ENCODE measurements around the gene MYO1B.

The MYO1B gene

GRCh38 chr2:191226196-191226595, 19.0 kb upstream of the MYO1B start:
- DNase-seq: peak; percentile 78

GRCh38 chr2:191228333-191228732, 16.9 kb upstream of the MYO1B start:
- DNase-seq: no peak

GRCh38 chr2:191228861-191229260, 16.3 kb upstream of the MYO1B start:
- no peak for DNase-seq

DNA sequence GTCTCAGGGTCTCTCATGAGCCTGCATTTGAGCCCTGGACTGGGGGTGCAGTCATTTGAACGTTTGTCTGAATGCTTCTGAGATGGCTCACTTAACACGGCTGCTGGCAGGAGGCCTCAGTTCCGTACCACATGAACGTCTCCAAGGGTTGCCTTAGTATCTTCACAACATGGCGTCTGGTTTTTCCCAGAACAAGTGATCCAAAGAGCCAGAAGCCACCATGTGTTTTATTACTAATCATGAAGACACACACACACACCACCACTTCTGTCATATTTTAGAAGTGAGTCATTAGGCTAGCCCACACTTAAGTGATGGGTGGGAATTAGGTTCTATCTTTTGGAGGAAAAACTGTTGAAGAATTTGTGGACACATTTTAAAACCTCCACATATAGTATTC, 15.0 kb upstream of the MYO1B start:
- peak; percentile 96 for DNase-seq

DNA sequence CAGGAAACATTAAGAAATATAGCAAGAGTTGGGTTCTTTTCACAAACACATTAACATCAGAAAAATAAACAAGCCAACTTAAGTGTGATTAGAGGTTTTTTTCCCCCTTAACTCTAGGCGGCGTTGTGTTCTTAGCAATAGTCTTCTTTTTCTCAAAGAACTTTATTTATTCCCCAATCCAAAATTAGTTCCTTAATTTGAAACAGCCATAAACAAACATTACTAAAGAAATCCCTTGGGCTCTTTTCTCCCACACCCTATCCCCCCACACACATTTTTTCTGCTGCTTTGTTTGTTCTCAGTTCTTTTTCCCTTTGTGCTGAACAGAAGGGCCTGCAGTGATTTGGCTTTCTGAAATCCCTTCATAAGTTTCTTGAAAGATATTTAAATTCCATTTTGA, 13.2 kb upstream of the MYO1B start:
- peak; percentile 78 for DNase-seq

GRCh38 chr2:191233533-191233932, 11.7 kb upstream of the MYO1B start:
- DNase-seq: no peak

DNA sequence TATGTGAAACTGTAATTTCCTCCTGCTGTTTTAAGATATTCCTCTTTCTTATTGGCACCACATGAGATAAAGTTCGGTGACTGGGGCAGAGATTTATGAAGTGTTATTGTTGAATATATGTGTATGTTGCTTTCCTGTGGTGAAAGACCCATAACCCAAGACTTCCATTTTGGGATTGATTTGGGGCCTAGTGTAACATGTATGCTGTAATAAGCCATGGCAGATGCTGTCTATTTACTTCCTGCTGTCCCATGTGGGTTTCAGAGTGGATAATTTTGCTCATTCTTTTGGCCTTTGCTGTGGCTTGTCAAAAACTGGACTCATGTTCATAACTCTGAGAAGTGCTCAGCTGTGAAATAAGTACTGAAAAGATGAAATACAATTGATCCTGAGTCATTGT, 10.8 kb upstream of the MYO1B start:
- DNase-seq: no peak

GRCh38 chr2:191240871-191241270, 4.3 kb upstream of the MYO1B start:
- DNase-seq: no peak

DNA sequence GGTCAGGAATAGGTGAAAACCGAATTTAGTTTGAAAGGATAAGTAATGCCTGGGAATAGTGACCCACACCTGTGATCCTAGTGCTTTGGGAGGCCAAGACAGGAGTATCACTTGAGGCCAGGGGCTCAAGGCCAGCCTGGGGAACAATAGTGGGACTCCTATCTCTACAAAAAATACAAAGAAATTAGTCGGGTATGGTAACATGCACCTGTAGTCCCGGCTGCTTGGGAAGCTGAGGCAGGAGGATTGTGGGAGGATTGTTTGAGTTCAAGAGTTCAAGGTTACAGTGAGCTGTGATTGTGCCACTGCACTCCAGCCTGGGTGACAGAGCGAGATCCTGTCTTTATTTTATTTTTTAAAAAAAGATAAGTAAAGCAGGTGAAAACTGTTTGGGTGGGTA, 3.8 kb upstream of the MYO1B start:
- no peak for DNase-seq

- no peak for DNase-seq
These were observed 2.0 kb upstream of the MYO1B start for GRCh38 chr2:191243154-191243553.

DNA sequence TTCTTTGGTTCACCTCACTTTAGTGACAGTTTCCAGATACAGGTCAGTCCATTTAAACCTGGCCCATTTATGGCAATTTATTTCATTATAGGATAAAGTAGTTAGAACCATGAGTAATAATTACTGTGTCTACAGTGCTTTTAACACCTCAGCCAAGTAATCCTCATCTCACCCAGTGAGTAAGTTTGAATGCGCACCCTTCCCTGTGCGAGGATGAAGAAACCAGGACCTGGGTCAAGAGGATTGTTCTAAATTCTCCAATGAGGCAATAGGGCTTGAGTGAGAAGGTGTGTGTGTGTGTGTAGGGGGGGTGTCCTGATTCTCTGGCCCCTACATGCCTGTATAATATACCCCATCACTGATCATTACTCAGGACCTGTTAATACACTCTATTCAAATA, 854 bp upstream of the MYO1B start:
- DNase-seq: no peak

DNA sequence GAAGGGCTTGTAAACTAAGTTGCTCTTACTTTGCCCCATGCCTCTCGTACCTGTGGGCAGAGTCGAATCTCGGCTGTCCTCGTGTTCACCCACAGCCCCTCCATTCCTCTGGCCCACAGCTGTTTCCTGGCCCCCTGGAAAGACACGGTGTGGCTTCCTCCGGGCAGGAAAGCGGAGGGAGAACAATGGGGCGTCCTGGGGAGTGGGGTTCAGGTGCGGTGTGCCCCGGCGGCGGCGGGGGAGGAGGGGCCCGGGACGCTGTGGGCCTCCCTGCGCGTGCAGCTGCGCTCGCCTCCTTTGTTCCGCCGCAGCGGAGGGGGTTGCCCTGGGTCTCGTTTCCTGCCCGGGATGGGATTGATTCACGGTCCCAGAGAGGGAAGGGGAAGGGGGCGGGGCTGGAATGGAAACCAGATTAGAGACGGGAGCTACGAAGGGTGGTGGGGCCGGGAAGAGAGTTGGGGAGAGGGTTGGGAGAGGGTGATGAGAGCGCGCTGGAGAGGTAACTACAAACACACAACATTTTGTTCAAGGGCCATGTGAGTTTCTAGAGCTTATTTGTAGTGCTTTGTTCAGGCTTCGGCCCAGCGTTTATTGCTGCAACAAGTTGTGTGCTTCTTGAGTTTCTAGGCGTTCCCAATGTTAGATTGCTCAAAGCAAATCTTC, 796 bp downstream of the MYO1B start:
- DNase-seq: peak; percentile 75

- DNase-seq: no peak
These were observed 1.7 kb downstream of the MYO1B start for GRCh38 chr2:191246820-191247380.

DNA sequence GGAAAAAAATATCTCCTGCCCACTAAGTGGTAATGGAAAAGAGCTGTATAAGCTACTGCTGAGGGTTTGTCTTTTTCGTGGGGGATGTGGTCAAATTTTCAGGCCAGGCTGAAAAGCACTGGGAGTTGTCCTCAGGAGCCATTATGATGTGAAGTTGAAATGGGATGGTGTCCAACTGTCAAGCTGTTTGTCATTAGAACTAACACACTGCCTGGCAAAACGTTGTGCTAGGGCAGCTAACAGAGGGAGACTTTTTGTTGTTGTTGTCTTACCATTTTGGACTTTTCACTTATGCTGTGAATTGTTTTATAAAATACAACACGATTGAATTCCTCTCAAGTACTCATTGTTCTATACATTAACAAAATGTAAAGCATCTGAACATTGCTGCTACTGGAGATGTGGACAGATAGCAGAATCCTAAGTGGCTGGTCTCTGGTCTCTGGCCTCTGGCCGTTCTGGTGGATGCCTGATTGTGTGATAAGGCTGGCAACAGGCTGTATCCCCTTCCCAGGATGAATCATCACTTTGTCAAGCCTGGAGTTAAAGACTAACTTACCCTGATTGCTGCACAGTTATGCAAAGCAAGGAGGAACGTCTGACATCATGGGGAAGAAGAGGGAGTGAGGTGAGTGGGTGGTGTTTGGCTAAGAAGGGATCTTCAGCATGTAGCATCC, 2.3 kb downstream of the MYO1B start:
- DNase-seq: peak; percentile 87

- DNase-seq: peak; percentile 71
These were observed 4.1 kb downstream of the MYO1B start for GRCh38 chr2:191249156-191249813.

- DNase-seq: peak; percentile 57
These were observed 5.2 kb downstream of the MYO1B start for GRCh38 chr2:191250400-191250799.

GRCh38 chr2:191250986-191251385, 5.8 kb downstream of the MYO1B start:
- no peak for DNase-seq

DNA sequence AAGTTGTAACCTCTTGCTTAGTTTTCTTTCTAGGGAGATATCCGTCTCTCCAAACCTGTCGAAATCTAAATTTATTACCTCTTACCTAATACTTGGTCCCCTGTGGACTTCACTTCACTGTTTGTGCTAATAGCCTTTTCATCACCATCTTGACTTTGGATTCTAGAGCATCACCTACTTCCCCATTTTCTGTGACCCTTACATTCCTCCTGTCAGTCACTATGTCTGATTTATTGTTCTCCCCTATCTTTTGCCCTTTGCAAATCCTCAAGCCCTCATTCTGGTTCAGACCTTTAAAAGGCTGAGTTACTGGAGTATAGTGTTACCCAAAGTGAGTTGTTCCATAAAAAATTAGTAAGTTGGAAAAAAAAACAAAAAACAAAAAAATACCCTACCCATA, 7.5 kb downstream of the MYO1B start:
- no peak for DNase-seq

- peak; percentile 63 for DNase-seq
These were observed 8.3 kb downstream of the MYO1B start for GRCh38 chr2:191253476-191253875.

DNA sequence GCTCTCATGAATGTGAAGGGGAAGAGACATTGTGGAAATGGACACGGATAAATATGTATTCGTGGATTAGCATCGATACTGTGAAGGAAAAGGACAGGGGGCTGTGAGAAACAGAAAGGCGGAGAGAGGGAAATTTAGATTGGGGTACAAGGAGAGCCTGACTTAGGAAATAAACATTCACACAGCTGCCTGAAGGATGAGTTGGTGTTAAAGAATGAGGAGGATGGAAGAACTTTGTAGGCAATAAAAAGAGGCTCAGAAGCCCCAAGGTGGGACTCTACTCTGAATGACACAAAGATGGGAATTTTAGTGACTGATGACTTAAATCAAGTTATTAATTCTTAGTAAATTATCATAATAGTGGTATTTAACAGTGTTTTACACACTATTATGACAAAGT, 10.1 kb downstream of the MYO1B start:
- no peak for DNase-seq

DNA sequence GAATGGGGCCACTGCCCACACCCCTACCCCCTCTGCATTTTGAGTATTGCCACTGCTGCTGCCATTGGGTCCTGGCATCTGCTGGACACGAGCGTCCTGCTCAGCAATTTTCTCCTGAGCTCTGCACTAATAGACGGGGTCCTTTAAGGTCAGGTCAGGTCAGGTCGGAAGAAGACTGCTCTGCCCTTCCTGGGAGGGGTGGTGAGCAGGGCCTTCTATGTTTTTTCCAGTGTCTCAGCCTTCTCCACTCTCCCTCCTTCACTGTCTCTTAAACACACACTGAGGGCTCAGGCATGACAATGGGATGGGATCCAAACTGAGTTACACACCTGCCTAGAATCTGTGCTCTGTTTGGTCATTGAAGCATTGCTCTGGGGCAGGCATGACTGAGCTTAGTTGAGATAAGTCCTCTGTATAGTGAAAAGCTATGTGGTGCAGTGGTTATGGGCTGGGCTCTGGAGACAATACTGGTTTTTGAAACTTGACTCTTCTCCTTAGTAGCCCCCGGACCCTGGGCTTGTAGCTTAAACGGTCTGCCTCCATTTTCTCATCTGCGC, 10.6 kb downstream of the MYO1B start:
- DNase-seq: no peak

GRCh38 chr2:191257934-191258333, 12.7 kb downstream of the MYO1B start:
- DNase-seq: no peak

- DNase-seq: no peak
These were observed 13.8 kb downstream of the MYO1B start for GRCh38 chr2:191258996-191259395.

All from fibroblast of skin of scalp (primary cell).